Head of caudate nucleus (tissue), 42 donors: ENCODE measurements around the gene PCDHGB7.
A peak's percentile ranks its signal among the peaks of the same experiment; 100 is the strongest.
"Not testable (repeated sequence)": the region's sequence is repeated elsewhere in the genome, so short reads cannot be mapped to it uniquely, and the experiment has no call there.

ENCODE experiments used
- DNase-seq, 42 donors: peaks; one replicate each; pipeline versions ENCODE4 v3.0.0 to v3.0.0-alpha.2; 2020 to 2021; ENCODE audit warnings: mixed read lengths in 7 of 42
- intact Hi-C: fragments of 100-400 bp; cut with DNase I; formaldehyde crosslinking; loops from one replicate; pipeline ENCODE4 v1.15.0; 2022

PCDHGB7 gene

GRCh38 chr5:141417494-141418172, at the start of gene PCDHGB7:
Gene PCDHGB7, plus strand, starts transcription at chr5:141417677. Its CDS starts 183 bp downstream, at chr5:141417860.
- peak in 40 of 42 donors; percentile 22 to 75 (median 50) for DNase-seq
- intact Hi-C loops: loop anchor here (10.0 kb wide), 1 partner anchor 137 kb away; no protein-coding TSS in a partner anchor

- DNase-seq: peak in 9 of 42 donors; percentile 9 to 63 (median 25)
- intact Hi-C loops: no loop called here
Measured at GRCh38 chr5:141369994-141370848, 47.3 kb upstream of the PCDHGB7 start, which contains the start of gene PCDHGB3. Gene PCDHGB3, plus strand, starts transcription at chr5:141370242. Its CDS starts 153 bp downstream, at chr5:141370395.

- intact Hi-C loops: no loop called here
Measured at GRCh38 chr5:141371572-141372475, 45.7 kb upstream of the PCDHGB7 start.

GRCh38 chr5:141373673-141374317, 43.7 kb upstream of the PCDHGB7 start, which contains the start of gene PCDHGA6:
Gene PCDHGA6, plus strand, starts transcription at chr5:141373891. Its CDS starts 193 bp downstream, at chr5:141374084.
- DNase-seq: no peak
- intact Hi-C loops: no loop called here

More at GRCh38 chr5:141371572-141372475, 45.7 kb upstream of the PCDHGB7 start:
- DNase-seq: no peak

GRCh38 chr5:141374627-141375026, 42.9 kb upstream of the PCDHGB7 start:
- no peak for DNase-seq
- intact Hi-C loops: no loop called here

GRCh38 chr5:141375444-141376155, 41.9 kb upstream of the PCDHGB7 start:
- DNase-seq, intact Hi-C loops: not testable (repeated sequence)

GRCh38 chr5:141382469-141383294, 34.8 kb upstream of the PCDHGB7 start, which contains the start of gene PCDHGA7:
Gene PCDHGA7, plus strand, starts transcription at chr5:141382742. Its CDS starts 158 bp downstream, at chr5:141382900.
- DNase-seq: no peak

GRCh38 chr5:141383345-141383744, 34.1 kb upstream of the PCDHGB7 start:
- DNase-seq: no peak
- intact Hi-C loops: no loop called here

More at GRCh38 chr5:141382469-141383294, 34.8 kb upstream of the PCDHGB7 start, which contains the start of gene PCDHGA7:
- intact Hi-C loops: no loop called here

GRCh38 chr5:141384471-141385267, 32.8 kb upstream of the PCDHGB7 start:
- no peak for DNase-seq
- intact Hi-C loops: no loop called here

- intact Hi-C loops: not testable (repeated sequence)
- peak in 1 of 42 donors; percentile 33 for DNase-seq
Measured at GRCh38 chr5:141387557-141388311, 29.7 kb upstream of the PCDHGB7 start, which contains the start of gene PCDHGB4. Gene PCDHGB4, plus strand, starts transcription at chr5:141387698. Its CDS starts 187 bp downstream, at chr5:141387885.

- intact Hi-C loops: no loop called here
- DNase-seq: no peak
Measured at GRCh38 chr5:141388661-141389060, 28.8 kb upstream of the PCDHGB7 start.

- peak in 1 of 42 donors; percentile 31 for DNase-seq
- intact Hi-C loops: no loop called here
Measured at GRCh38 chr5:141389153-141390042, 28.1 kb upstream of the PCDHGB7 start.

- peak in 1 of 42 donors; percentile 28 for DNase-seq
- intact Hi-C loops: no loop called here
Measured at GRCh38 chr5:141392429-141393198, 24.9 kb upstream of the PCDHGB7 start, which contains the start of gene PCDHGA8. Gene PCDHGA8, plus strand, starts transcription at chr5:141392633. Its CDS starts 181 bp downstream, at chr5:141392814.
